WTC11 (cell line): ENCODE data around the gene ITPR3. TPM values are rescaled to one million over a fixed set of nuclear protein-coding genes. Genes with fewer than 3 reads are reported as not detected.

ENCODE experiments used
- ATAC-seq: fragments of 200-7000 bp; cut with Tn5 transposase; 2 replicates; pipeline ENCODE4 v1.10.0; 2021; ENCODE audit warnings: mild to moderate bottlenecking, moderate library complexity
- CTCF ChIA-PET: fragments of 300-600 bp; sonication (Branson Sonifier 250); formaldehyde crosslinking; loops from one replicate; lab custom pipeline; 2021; ENCODE audit warnings: antibody characterized with exemption; lab: Charles Lee
- POLR2A ChIA-PET: fragments of 350-600 bp; sonication (Branson Sonifier 250); formaldehyde crosslinking; loops from one replicate; lab custom pipeline; 2021; ENCODE audit warnings: antibody characterized with exemption; lab: Charles Lee
- DNase-seq: peaks from one replicate; pipeline ENCODE4 v3.0.0; 2021; ENCODE audit warnings: low spot score
- H3K27ac Mint-ChIP-seq: 2 replicates; pipeline ENCODE4 v1.8.0; 2021; ENCODE audit warnings: mixed read lengths
- H3K27me3 Mint-ChIP-seq: 2 replicates; pipeline ENCODE4 v1.8.0; 2021; ENCODE audit warnings: low read depth, mild to moderate bottlenecking, moderate library complexity, mixed read lengths
- H3K36me3 Mint-ChIP-seq: 2 replicates; pipeline ENCODE4 v1.8.0; 2021; ENCODE audit warnings: mixed read lengths
- H3K4me1 Mint-ChIP-seq: 2 replicates; pipeline ENCODE4 v1.8.0; 2022; ENCODE audit warnings: mixed read lengths
- H3K4me3 Mint-ChIP-seq: 2 replicates; pipeline ENCODE4 v1.8.0; 2021; ENCODE audit warnings: mild to moderate bottlenecking, moderate library complexity, mixed read lengths
- H3K9me3 Mint-ChIP-seq: 2 replicates; pipeline ENCODE4 v1.8.0; 2021; ENCODE audit warnings: mixed read lengths
- CREB1 ChIP-seq: sonication (generic); formaldehyde crosslinking; IDR thresholded peaks from 2 replicates; pipeline ENCODE4 v1.8.0; 2023; ENCODE audit warnings: mild to moderate bottlenecking, missing genetic modification reagents
- CREM ChIP-seq: sonication (generic); formaldehyde crosslinking; IDR thresholded peaks from 2 replicates; pipeline ENCODE4 v1.8.1; 2022; ENCODE audit warnings: mild to moderate bottlenecking, missing genetic modification reagents, moderate library complexity
- ESRRA ChIP-seq: sonication (generic); formaldehyde crosslinking; IDR thresholded peaks from 2 replicates; pipeline ENCODE4 v1.8.1; 2022; ENCODE audit warnings: mild to moderate bottlenecking, missing genetic modification reagents, borderline replicate concordance
- FOXP1 ChIP-seq: sonication (generic); formaldehyde crosslinking; IDR thresholded peaks from 2 replicates; pipeline ENCODE4 v1.8.0; 2022; ENCODE audit warnings: missing genetic modification reagents, mild to moderate bottlenecking, moderate library complexity, borderline replicate concordance
- GRHL2 ChIP-seq: fragments of 250-450 bp; sonication (Bioruptor Pico); IDR thresholded peaks from 2 replicates; pipeline ENCODE4 v1.8.0; 2022; ENCODE audit warnings: mild to moderate bottlenecking, moderate library complexity; ENCODE audit not compliant: insufficient replicate concordance, severe bottlenecking
- HMGA2 ChIP-seq: fragments of 250-450 bp; sonication (Bioruptor Pico); IDR thresholded peaks from 2 replicates; pipeline ENCODE4 v1.4.0; 2021; ENCODE audit warnings: mild to moderate bottlenecking, moderate library complexity
- JAZF1 ChIP-seq: fragments of 250-450 bp; sonication (Bioruptor Pico); IDR thresholded peaks from 2 replicates; pipeline ENCODE4 v1.9.0; 2021; ENCODE audit warnings: moderate library complexity, mild to moderate bottlenecking, inconsistent platforms
- MYBL2 ChIP-seq: sonication (generic); formaldehyde crosslinking; IDR thresholded peaks from 2 replicates; pipeline ENCODE4 v1.8.1; 2023; ENCODE audit warnings: mild to moderate bottlenecking, moderate library complexity, missing genetic modification reagents
- NFYB ChIP-seq: sonication (generic); formaldehyde crosslinking; conservative IDR thresholded peaks from 2 replicates; pipeline ENCODE4 v1.8.0; 2022; ENCODE audit warnings: low read depth, missing genetic modification reagents
- OVOL2 ChIP-seq: fragments of 250-450 bp; sonication (Bioruptor Pico); IDR thresholded peaks from 2 replicates; pipeline ENCODE4 v1.9.0; 2021; ENCODE audit warnings: mild to moderate bottlenecking, borderline replicate concordance
- PRRX2 ChIP-seq: fragments of 250-450 bp; sonication (Bioruptor Pico); IDR thresholded peaks from 2 replicates; pipeline ENCODE4 v1.8.0; 2021; ENCODE audit warnings: mild to moderate bottlenecking
- RORB ChIP-seq: fragments of 250-450 bp; sonication (Bioruptor Pico); IDR thresholded peaks from 2 replicates; pipeline ENCODE4 v1.9.0; 2021; ENCODE audit warnings: mild to moderate bottlenecking
- SMAD3 ChIP-seq: sonication (generic); formaldehyde crosslinking; IDR thresholded peaks from 2 replicates; pipeline ENCODE4 v1.8.0; 2022; ENCODE audit warnings: missing genetic modification reagents, mild to moderate bottlenecking, borderline replicate concordance
- TEAD4 ChIP-seq: sonication (generic); formaldehyde crosslinking; IDR thresholded peaks from 2 replicates; pipeline ENCODE4 v1.8.0; 2022; ENCODE audit warnings: mild to moderate bottlenecking, missing genetic modification reagents
- ZBTB21 ChIP-seq: sonication (generic); formaldehyde crosslinking; IDR thresholded peaks from 2 replicates; pipeline ENCODE4 v1.8.1; 2023; ENCODE audit warnings: mild to moderate bottlenecking, missing genetic modification reagents, borderline replicate concordance
- ZBTB43 ChIP-seq: sonication (generic); formaldehyde crosslinking; IDR thresholded peaks from 2 replicates; pipeline ENCODE4 v1.8.1; 2023; ENCODE audit warnings: mild to moderate bottlenecking, missing genetic modification reagents
- ZNF232 ChIP-seq: sonication (generic); formaldehyde crosslinking; IDR thresholded peaks from 2 replicates; pipeline ENCODE4 v1.8.0; 2022; ENCODE audit warnings: mild to moderate bottlenecking, missing genetic modification reagents
- total RNA-seq: library from RNA; stranded (reverse); gene quantifications from 3 replicates; pipeline ENCODE4 v1.2.3, GENCODE V29; 2021
- TF ChIP-seq, protein P1 (sequence below): sonication (generic); formaldehyde crosslinking; IDR thresholded peaks from 2 replicates; pipeline ENCODE4 v1.8.1; 2022; ENCODE audit warnings: mild to moderate bottlenecking, moderate library complexity, missing genetic modification reagents

The ITPR3 gene
- total RNA-seq, 1 experiment from 2014 or later, result 47.3 TPM

GRCh38 chr6:33675968-33676367 lies 54.8 kb downstream of the ITPR3 start (continued):
- TF ChIP-seq OVOL2, result no peak
- no peak for TF ChIP-seq HMGA2 (CRISPR knock-in tag)
- no peak for TF ChIP-seq CREM (CRISPR knock-in tag)
- no peak for TF ChIP-seq ESRRA (CRISPR knock-in tag)

- POLR2A ChIA-PET, result no interaction called here
- H3K4me1 Mint-ChIP-seq, result no peaks in the 10 kb centered on the region
- H3K36me3 Mint-ChIP-seq, result peaks cover 45% of the 10 kb centered on the region
- no peak overlapping the region for H3K4me3 Mint-ChIP-seq
- H3K9me3 Mint-ChIP-seq, result no peaks in the 10 kb centered on the region
- CTCF ChIA-PET, result interaction anchor here (0.9 to 1.6 kb wide), 2 partner anchors 44 to 87 kb away, joined by 4 to 5 read pairs; no protein-coding TSS in a partner anchor
- no peaks in the 10 kb centered on the region for H3K27me3 Mint-ChIP-seq
- no peak for ATAC-seq
- H3K27ac Mint-ChIP-seq, result no peak overlapping the region
- no peak for DNase-seq
- TF ChIP-seq CREB1 (CRISPR knock-in tag) (no peak), SMAD3 (CRISPR knock-in tag) (no peak), GRHL2 (CRISPR knock-in tag) (no peak), FOXP1 (CRISPR knock-in tag) (no peak), ZBTB21 (no peak), ESRRA (CRISPR knock-in tag) (no peak), TEAD4 (no peak), ZNF232 (CRISPR knock-in tag) (no peak), ZBTB43 (no peak)
- TF ChIP-seq, protein P1, sequence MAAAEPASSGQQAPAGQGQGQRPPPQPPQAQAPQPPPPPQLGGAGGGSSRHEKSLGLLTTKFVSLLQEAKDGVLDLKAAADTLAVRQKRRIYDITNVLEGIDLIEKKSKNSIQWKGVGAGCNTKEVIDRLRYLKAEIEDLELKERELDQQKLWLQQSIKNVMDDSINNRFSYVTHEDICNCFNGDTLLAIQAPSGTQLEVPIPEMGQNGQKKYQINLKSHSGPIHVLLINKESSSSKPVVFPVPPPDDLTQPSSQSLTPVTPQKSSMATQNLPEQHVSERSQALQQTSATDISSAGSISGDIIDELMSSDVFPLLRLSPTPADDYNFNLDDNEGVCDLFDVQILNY (CRISPR knock-in tag), result no peak
These were observed 55.5 kb downstream of the ITPR3 start for GRCh38 chr6:33676416-33677142.

- Mint-ChIP-seq H3K27ac (no peak overlapping the region), H3K4me3 (no peak overlapping the region), H3K36me3 (peaks cover 41% of the 10 kb centered on the region), H3K27me3 (no peaks in the 10 kb centered on the region), H3K4me1 (no peaks in the 10 kb centered on the region), H3K9me3 (no peaks in the 10 kb centered on the region)
- CTCF ChIA-PET, result no interaction called here
- no peak for DNase-seq
- POLR2A ChIA-PET, result no interaction called here
- no peak for TF ChIP-seq JAZF1 (CRISPR knock-in tag)
- ATAC-seq, result no peak
These were observed 56.1 kb downstream of the ITPR3 start for GRCh38 chr6:33677143-33677660.

DNA sequence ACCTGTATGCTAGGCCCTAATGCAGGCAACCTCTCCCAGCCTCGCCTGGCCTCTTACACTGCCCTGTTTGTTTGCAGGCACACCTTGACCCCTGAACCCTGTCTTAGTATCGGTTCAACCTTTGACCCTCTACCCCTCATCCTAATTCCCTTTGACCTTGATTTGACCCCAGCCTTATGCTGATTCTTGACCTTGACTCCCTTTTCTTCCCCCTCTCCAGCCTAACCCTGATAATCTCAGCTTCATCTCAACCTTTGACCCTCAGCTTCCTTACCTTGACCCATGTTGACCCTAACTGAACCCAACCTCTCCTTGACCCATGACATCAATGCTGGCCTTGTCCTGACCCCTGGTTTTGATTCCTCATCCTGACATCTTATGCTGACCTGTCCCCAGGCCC lies 56.6 kb downstream of the ITPR3 start:
- Mint-ChIP-seq H3K9me3 (no peaks in the 10 kb centered on the region), H3K4me1 (no peaks in the 10 kb centered on the region), H3K36me3 (peaks cover 46% of the 10 kb centered on the region), H3K27ac (no peak overlapping the region), H3K4me3 (no peak overlapping the region), H3K27me3 (no peaks in the 10 kb centered on the region)
- TF ChIP-seq NFYB (no peak), CREB1 (CRISPR knock-in tag) (no peak), MYBL2 (CRISPR knock-in tag) (no peak), PRRX2 (CRISPR knock-in tag) (no peak), SMAD3 (CRISPR knock-in tag) (no peak), RORB (CRISPR knock-in tag) (no peak)
- DNase-seq (no peak), ATAC-seq (no peak)
- ChIA-PET POLR2A (no interaction called here), CTCF (interaction anchor here (0.8 kb wide), 1 partner anchor 88 kb away, joined by 3 read pairs; no protein-coding TSS in a partner anchor)
